Globus pallidus (tissue), 1 donor: ENCODE data around the gene BPIFB3.

Experiments used
- DNase-seq: peaks from one replicate; pipeline ENCODE4 v3.0.0-alpha.2; 2015; ENCODE audit warnings: low spot score

Gene BPIFB3

DNA sequence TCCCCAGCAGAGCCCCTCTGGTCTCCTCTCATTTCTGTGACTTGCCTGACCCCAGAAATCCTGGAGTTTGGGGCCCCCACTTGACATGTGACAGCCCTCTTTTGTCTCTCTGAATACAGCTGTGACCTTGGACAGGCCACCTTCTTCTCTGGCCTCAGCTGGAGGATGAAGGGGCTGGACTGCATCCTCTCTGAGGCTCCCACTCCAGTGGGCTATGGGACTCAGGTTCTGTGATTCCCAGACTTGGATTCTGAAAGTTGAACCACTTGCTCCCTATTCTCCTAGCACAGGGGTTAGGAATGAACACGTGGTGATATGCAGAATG, 9.1 kb downstream of the BPIFB3 start:
- no peak for DNase-seq

DNA sequence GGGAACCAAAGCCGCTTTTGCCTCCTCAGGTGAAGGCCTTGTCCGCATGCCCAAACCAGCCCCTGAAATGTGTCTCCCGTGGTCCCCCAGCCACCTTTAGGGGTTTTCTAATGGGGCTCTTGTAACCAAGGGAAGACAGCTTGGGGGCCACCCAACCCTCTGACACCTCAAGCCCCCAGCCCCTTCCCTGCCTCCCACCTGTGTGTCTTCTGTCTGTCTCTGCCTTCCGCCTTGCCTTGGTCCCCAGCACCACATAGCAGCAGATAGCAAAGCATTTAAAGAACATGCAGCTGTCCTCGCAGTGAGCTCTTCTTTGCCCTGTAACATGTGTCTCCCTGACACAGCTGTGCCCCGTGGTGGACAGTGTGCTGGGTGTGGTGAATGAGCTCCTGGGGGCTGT, 9.6 kb downstream of the BPIFB3 start:
- no peak for DNase-seq

DNA sequence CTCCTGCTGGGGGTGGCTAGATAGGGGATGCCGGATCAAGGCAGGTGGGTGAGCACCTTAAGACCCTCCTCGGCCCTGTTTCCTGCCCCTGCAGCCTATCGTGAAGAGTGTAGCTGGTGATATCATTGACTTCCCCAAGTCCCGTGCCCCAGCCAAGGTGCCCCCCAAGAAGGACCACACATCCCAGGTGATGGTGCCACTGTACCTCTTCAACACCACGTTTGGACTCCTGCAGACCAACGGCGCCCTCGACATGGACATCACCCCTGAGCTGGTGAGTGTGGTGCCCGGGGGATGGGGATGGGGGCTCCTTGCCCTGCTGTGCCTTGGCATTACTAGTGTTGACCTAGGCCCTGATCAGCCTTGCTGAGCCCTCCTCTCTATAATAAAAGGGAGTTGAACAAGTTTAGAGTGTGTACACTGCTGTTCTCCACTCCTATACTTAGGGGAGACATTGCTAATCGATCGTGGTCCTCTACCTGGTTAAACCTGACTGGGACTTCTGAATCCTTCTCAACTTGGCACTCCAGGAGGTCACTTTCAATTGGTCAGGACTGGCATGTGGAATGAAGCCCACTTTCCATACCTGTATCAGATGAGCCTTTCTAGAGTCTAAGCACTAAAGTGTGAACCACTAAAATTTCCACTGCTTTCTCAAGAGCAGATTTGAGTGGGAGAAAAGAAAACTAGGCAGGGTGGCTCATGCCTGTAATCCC, 11.0 kb downstream of the BPIFB3 start:
- DNase-seq, result no peak

DNA sequence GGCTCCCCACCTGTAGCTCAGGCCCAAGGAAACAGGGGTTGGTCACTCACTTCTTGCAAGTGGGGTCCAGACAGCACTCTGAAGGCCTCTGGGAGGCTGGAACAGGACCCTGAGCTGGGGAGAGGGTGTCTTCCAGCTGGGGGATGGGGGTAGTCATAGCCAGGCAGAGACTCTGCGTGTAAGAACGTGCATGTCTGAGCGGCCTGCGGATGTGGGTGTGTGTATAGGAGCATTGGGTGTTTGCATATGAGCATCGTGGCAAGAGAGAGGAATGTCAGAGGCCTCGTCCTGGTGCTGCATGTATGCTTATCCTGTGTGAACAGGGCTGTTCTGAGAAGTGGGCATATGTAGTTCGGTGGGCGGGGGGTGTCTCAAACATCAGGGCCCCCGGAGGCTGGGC, 12.1 kb downstream of the BPIFB3 start:
- no peak for DNase-seq

DNA sequence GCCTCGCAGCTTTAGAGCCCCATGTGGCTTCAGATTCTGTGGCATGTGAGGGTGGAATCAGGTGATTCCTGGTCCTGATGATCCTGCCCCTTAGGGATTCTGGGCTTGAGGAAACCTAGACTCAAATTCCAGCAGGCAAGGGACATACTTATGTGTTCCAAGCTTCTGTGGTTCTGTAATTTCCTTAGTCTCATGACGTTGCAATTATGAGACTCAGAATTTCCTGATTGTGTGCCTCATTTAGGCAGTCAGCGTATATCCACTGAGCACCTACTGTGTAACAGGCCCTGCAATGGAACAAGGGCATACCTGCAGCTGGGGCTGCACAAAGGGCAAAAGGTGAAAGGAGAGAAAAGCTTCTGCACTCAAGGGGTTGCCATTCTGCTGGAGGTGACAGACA, 14.1 kb downstream of the BPIFB3 start:
- no peak for DNase-seq

DNA sequence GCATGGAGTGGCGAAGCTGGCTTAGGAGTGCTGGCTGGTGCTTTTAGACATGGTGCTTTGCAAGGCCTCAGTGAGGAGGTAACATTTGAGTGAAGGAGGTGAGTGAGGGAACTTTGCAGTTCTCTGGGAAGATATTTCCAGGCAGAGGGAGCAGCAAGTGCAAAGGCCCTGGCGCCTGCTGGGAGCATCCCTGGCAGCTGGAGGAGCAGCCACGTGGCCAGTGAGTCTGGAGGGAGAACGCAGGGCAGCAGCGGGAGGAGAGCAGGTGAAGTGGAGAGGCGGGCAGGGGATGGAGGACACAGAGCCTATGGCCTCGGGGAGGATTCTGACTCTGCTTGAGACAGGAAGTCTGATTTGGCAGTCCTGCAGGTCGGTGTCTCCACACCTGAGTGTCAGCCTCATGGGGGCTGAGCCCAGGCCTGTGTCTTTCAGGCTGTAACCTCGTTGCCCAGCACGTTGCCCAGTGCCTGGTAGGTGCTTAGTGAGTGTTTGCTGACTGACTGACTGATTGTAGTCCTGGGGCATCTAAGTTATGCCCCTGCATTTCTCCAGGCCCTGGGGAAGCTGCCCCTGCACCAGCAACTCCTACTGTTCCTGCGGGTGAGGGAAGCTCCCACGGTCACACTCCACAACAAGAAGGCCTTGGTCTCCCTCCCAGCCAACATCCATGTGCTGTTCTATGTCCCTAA, 14.7 kb downstream of the BPIFB3 start:
- DNase-seq, result no peak

DNA sequence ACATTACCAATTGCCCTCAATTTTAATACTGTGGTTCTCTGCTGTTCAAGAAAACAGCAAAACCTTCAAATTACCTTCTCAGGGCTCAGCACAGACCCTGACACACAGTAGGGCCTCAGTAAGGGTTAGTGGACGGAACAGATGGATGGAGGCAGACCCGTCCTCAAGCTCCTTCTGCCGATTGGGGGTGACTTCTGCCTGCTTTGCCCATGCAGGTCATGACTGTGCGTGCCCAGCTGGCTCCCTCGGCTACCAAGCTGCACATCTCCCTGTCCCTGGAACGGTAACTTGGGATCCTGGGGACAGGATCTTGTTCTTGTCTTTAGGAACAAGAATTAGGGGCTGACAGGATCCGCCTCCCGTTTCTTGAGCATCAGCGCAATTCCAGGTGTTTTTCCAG, 16.0 kb downstream of the BPIFB3 start:
- DNase-seq, result no peak

DNA sequence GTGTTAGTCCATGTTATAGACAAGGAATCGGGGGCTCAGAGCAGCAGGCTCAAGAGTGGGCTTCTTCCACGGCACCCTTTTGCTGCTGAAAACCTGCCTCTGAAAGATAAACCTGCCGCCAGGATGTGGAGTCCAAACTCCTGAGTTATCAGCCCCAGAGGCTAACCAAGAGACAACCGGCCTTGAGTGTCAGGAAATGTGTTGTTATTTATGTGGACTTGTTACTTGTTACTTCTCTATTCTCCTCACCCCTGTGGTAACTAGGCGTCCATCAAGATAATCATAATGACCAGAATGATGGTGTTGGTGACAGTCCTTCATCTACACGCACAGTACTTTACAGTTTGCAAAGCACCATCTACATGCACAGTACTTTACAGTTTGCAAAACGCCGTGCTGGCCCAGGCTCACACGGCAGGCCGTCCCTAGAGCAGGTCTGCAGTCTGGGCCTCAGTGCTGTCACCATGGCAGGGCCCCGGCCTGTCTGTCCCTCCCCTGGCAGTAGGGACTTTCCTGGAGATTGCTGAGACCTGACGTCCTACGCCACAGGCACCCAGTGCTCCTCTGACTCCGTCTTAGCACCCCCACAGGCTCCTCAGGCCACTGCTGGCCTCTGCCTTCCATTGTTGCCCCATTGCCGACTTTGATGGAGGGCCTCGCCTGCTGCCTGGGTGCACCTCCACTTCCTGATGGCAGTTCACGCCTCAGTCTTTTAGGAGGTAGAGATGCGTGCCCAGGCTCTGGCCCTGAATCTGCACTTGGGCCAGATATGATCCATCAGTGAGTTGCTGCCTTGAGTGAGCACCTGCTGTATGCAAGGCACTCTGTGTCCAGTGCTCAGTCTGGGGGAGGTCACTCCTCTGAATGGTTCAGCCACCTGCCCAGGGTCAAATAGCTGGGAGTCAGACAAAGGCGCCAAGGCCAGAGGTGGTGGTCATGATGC, 16.7 kb downstream of the BPIFB3 start:
- no peak for DNase-seq

DNA sequence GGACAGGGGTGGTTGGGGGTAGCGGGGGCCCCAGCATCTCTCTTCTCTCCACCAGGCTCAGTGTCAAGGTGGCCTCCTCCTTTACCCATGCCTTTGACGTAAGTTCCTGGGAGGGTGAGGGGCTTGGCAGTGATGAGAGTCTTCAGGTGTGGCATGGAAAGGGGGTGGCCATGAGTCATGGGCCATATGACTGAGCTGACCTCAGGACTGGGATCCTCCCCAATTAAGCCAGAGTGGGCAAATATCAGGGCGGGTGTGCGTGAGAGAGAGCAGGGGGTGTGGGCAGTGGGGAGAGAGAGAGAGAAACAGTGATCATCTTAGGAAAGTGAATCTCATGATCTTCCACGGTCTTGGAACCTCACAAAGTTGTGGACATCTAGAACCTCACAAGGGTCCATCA, 17.5 kb downstream of the BPIFB3 start:
- no peak for DNase-seq

DNA sequence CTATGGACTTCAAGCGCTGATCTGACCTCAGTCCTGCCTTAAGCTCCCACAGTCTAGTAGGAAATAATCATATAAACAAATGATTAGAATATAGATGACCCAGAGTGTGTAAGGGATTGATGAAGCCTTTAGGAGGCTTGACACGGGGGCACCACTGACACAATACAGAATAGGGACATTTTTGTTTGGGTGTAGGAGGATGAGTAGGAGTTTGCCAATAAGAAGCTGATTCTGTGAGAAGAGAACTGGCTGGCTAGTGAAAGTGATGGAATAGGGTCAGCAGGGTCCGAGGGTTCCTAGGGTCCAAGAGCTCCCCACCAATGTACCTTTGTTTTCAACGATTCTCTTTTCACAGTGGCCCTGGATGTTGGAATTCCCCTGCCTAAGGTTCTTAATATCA, 18.7 kb downstream of the BPIFB3 start:
- DNase-seq, result no peak

DNA sequence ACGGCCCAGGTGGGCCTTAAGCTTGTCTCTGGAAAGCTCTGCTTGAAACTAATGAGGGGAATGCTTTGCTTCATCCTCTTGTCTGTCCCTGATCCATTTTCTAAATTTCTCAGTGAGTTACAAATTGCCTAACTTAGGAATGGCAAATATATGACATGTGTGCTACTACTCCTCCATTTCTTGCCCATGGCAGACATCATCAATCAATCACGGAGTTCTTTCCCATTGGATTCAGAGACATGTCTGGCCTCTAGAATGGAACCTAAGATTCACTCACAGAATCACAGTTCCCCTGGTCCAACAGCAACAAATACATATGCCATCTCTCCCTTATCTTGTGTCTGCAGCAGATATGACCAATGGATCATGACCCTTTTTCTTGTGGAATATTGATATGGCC, 19.1 kb downstream of the BPIFB3 start:
- DNase-seq, result no peak

DNA sequence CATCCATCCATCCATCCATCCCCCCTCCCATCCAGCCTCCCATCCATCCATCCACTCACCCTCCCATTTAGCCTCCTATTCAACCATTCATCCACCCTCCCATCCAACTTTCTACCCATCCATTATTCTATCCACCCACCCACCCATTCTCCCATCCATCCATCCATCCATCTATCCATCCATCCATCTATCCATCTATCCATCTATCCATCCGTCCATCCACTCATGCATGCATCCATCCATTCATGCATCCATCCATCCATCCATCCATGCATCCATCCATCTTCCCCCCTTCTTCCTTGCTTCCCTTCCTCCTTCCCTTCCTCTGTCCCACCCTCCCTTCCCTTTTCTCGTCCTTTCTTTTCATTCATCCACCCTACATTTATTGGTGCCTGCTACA, 21.0 kb downstream of the BPIFB3 start:
- no peak for DNase-seq

DNA sequence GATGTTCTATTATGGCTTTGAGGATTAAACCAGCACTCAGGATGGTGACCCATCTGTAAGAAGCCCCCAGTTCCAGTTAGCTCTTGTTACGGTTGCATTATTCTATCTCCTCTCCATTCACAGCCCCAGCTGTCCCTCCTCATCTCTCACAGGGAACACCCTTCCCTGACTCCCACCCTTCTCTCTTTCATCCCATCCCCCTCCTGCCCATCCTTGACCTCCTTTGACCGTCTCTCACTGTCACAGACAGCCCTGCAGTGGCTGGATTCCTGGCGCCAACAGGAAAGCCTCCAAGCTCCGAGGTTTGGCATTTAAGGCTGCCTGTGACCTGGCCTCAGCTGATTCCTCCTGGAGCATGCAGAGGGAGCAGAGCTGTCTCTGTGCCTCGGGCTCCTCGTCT, 21.6 kb downstream of the BPIFB3 start:
- no peak for DNase-seq

DNA sequence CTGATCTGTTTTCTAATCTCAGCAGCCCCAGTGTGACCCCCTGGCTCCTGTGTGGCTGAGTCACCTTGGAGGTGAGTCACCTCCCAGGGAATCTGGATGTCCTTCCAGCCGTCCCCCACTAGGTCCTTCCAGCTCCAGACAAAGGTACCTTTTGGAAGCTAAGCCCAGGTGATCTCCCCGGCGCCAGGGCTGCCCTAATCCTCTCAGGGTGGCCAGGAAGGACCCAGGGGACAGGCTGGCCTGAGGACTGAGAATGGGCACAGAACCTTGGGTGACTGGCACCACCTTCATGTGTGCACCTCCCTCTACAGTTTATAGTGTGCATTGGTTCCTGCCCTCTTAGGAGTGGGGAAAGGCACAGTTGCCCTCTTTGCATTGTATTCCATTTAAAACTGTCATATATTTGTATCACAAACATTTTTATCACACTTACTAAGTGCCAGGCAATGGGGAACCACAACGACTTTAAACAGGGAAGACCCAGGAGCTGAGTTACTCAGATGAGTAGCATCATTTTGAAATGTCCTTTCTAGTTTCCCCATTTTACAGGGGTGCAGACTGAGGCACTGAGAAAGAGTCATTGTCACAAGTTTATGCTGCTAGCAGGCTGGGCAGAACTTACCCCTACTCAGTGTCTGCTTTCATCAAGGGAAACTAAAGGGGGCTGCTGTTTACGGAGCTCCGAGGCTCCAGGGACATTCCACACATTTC, 23.1 kb downstream of the BPIFB3 start:
- DNase-seq, result peak; percentile 17

DNA sequence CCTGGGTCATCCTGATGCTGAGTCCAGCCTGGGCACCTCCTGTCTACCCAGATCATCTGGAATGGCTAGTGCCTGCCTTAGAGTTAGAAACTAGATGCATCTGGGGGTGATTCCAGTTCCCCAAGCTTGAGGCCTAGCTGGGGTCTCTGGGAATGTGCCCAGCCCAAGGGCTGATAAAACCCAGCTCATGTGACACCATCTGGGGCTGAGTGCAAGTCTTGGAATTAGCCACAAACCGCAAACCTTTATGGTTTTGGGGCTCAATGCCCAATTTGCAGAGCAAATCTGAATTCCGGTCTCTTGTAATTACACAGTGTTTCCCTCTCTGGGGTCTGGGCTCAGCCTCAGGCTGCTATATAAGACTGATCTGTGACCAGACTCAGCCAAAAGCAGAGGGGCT, 25.6 kb downstream of the BPIFB3 start, which contains the start of gene BPIFB4:
TSS of gene BPIFB4 (plus strand) at position 385 of the 400 bp plus-strand sequence. CDS start 1,884 bp downstream, outside the sequence.
- DNase-seq, result no peak

DNA sequence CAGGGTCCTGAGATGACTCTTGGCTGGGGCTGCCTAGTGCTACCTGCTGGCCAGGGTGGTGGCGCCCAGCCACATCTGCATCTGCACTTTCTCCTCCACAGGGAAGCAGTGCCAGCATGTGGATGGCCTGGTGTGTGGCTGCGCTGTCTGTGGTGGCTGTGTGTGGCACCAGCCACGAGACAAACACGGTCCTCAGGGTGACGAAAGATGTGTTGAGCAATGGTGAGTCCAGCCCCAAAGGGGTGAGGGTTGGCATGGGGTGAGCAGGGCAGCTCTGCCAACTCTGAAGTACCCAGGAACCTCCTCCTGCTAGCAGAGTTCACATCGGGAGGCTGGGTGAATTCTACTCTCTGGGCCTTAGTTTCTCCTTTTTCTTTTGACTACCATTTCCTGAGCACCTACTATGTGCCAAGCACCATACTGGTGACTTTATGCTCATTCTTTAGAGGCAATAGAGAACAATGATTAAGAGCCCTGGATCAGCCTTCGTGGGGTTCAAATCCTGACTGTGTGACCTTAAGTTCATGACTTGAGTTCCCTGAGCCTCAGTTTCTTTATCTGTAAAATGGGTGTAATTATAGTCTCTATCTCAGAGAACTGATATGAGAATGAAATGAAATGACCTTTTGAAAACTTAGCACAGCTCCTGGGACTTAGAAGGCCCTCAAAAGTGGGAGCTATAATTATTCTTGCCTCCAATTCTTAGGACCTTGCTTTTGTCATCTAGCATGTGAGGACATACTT, 27.9 kb downstream of the BPIFB3 start:
- DNase-seq, result no peak

DNA sequence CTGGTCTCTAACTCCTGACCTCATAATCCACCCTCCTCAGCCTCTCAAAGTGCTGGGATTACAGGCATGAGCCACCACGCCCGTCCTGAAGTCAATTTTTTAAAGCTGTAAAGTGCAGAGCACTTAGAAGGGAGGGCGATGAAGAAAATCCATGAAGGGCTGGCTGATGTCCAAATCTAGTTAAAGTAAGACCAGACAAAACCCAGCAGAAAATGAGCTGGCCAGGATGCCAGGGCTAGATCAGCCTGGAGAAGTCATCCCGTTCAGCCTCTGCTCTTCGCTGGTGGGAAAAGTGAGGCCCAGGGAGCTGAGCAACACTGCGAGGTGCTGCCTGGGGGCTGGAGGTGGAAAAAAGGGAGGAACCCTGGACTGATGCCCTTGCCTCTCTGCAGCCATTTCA, 28.8 kb downstream of the BPIFB3 start:
- no peak for DNase-seq

DNA sequence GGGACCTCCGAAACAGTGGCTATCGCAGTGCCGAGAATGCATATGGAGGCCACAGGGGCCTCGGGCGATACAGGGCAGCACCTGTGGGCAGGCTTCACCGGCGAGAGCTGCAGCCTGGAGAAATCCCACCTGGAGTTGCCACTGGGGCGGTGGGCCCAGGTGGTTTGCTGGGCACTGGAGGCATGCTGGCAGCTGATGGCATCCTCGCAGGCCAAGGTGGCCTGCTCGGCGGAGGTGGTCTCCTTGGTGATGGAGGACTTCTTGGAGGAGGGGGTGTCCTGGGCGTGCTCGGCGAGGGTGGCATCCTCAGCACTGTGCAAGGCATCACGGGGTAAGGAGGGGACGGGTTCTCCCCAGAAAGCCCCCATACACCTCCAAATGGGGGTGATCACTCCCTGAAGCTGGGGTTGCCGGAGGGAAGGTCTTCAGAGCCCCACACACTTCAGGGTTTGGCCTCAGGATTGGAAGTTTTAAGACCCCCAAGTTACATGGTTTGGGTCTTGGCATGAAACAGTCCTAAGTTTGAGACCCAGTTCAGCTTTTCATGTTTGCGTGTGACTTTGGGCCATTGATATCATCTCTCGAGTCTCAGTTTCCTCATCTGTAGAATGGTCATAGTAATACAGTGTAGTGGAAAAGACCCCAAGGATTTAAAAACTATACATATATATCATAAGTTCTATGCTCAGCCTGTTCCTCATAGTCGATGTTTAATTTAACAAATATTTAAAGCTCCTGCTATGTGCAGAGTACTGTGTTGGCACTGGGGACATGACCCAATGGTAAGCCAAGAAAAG, 30.0 kb downstream of the BPIFB3 start:
- no peak for DNase-seq

DNA sequence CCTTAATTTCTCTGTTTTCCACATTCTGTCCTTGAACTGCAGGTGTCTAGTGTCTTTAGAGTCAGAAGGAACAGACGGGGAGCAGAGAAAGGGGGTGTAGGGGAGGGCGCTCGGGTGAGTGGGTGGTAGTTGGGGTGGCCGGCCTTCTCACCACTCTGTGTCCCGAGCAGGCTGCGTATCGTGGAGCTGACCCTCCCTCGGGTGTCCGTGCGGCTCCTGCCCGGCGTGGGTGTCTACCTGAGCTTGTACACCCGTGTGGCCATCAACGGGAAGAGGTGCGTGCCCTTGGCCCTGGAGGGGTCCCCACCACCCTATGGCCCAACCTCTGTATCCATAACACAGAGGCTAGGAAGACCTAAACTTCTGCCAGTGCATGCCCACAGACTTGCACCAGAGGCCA, 31.0 kb downstream of the BPIFB3 start:
- DNase-seq, result no peak

DNA sequence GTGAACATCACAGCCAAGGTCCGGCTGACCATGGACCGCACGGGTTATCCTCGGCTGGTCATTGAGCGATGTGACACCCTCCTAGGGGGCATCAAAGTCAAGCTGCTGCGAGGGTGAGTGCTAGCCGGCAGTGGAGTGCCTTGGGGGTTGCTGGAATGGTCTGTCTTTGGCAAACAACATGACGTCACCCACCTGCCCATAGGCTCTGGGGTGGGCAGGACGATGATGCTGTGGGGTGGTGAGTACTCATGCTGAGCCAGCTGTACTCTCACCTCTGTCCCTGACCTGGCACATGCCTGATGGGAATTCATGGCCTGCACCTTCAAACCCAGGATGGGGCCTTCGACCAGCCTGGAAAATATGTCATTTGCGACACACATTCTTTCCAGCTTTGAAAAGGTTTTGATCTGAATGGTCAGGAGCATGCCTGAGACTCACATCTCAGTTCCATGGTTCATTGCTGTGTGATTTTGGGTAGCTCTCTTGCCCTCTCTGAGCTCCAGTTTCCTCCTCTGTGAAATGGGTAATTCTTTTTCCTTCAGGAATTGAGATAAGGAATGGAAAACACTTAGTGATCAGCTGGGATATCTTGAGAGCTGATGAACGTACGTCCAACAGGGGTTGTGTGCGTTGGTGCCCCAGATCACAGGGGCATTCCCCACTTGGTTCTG, 32.5 kb downstream of the BPIFB3 start:
- no peak for DNase-seq
